Muscle of leg (tissue), 16 donors: ENCODE measurements around the gene SEC61A2. TPM values are rescaled to one million over a fixed set of nuclear protein-coding genes. Genes with fewer than 3 reads are reported as not detected.
A peak's percentile ranks its signal among the peaks of the same experiment; 100 is the strongest.
"Not testable (repeated sequence)": the region's sequence is repeated elsewhere in the genome, so short reads cannot be mapped to it uniquely, and the experiment has no call there.

Source experiments
- DNase-seq: peaks from one replicate; pipeline ENCODE4 v3.0.0; 2013
- H3K27ac ChIP-seq: one replicate; pipeline ENCODE4 v1.5.1; 2013; ENCODE audit warnings: mild to moderate bottlenecking, low read length, control low read depth
- H3K27me3 ChIP-seq: one replicate; pipeline ENCODE4 v1.6.1; 2013; ENCODE audit warnings: low read length; ENCODE audit not compliant: control insufficient read depth, insufficient read depth
- H3K36me3 ChIP-seq: one replicate; pipeline ENCODE4 v1.6.1; 2013; ENCODE audit warnings: low read length; ENCODE audit not compliant: control insufficient read depth, insufficient read depth
- H3K4me1 ChIP-seq: one replicate; pipeline ENCODE4 v1.6.1; 2013; ENCODE audit warnings: low read length; ENCODE audit not compliant: control insufficient read depth, insufficient read depth
- H3K4me3 ChIP-seq: one replicate; pipeline ENCODE4 v1.5.1; 2013; ENCODE audit warnings: low read length, control low read depth
- H3K9me3 ChIP-seq: replicated peaks from 2 replicates; pipeline ENCODE4 v1.6.1; 2013; ENCODE audit warnings: low read depth, low read length; ENCODE audit not compliant: control insufficient read depth
- WGBS: methylation state at CpG from one replicate; pipeline ENCODE4 v1.1.5; 2013; ENCODE audit warnings: missing lambda C conversion rate; ENCODE audit not compliant: insufficient coverage; 5-methylcytosine and 5-hydroxymethylcytosine counted together
- long read RNA-seq, 11 donors: transcript quantifications; one replicate each; lab custom pipeline, GENCODE V29; 2026
- polyA plus RNA-seq, 8 donors: library from polyadenylated mRNA; unstranded; fragments of 120-200 nt; gene quantifications; one replicate each; pipeline versions ENCODE4 v1.2.1 to v1.2.3, GENCODE V29; 2013; ENCODE audit warnings: inconsistent platforms in 1 of 8, low replicate concordance in 1 of 8; ENCODE audit not compliant: insufficient read length in 8 of 8, insufficient read depth in 1 of 8
- total RNA-seq: library from RNA; stranded (reverse); fragments of 120-200 nt; gene quantifications from one replicate; pipeline ENCODE4 v1.2.4, GENCODE V29; 2013

Gene SEC61A2
- total RNA-seq (5.1 TPM), polyA plus RNA-seq (10 to 100 TPM in 4 of 8 donors, 1 to 10 TPM in 4; 9.3 to 13.7 (median 9.8) TPM)
- long read RNA-seq, donor 1, partial matches to known transcripts, result 0 of 9 reads
- long read RNA-seq, donor 1, other reads (novel, unspliced or antisense), result 8 of 9 reads
- long read RNA-seq, donor 2, result 0 reads
- long read RNA-seq, donor 3, partial matches to known transcripts, result 0 of 3 reads
- long read RNA-seq, donor 3, other reads (novel, unspliced or antisense), result 0 of 3 reads
- long read RNA-seq, donor 4, partial matches to known transcripts, result 5 of 6 reads
- long read RNA-seq, donor 4, other reads (novel, unspliced or antisense), result 0 of 6 reads
- long read RNA-seq, donor 5, partial matches to known transcripts, result 0 of 4 reads
- long read RNA-seq, donor 5, other reads (novel, unspliced or antisense), result 0 of 4 reads
- long read RNA-seq, donor 6, partial matches to known transcripts, result 17 of 20 reads
- long read RNA-seq, donor 6, other reads (novel, unspliced or antisense), result 0 of 20 reads
- long read RNA-seq, donor 7, result 0 reads
- long read RNA-seq, donor 8, partial matches to known transcripts, result 0 of 14 reads
- long read RNA-seq, donor 8, other reads (novel, unspliced or antisense), result 12 of 14 reads
- long read RNA-seq, donor 9, partial matches to known transcripts, result 0 of 1 reads
- long read RNA-seq, donor 9, other reads (novel, unspliced or antisense), result 0 of 1 reads
- long read RNA-seq, donor 10, partial matches to known transcripts, result 0 of 1 reads
- long read RNA-seq, donor 10, other reads (novel, unspliced or antisense), result 0 of 1 reads
- long read RNA-seq, donor 11, partial matches to known transcripts, result 7 of 17 reads
- long read RNA-seq, donor 11, other reads (novel, unspliced or antisense), result 9 of 17 reads

GRCh38 chr10:12129222-12130111 lies at the start of gene SEC61A2:
SEC61A2 (plus strand) TSS chr10:12129677; CDS start chr10:12129788, 111 bp downstream.
- Histone ChIP-seq H3K27me3 (no peaks in the 10 kb centered on the region), H3K36me3 (peaks cover 4% of the 10 kb centered on the region), H3K27ac (peak within 1 kb of the TSS; percentile 75), H3K4me3 (peak within 1 kb of the TSS; percentile 69), H3K4me1 (peaks cover 4% of the 10 kb centered on the region), H3K9me3 (no peaks in the 10 kb centered on the region)
- under 1% methylated on average over 107 of the region's 108 CpGs for WGBS
- DNase-seq, result peak; percentile 96

- H3K4me1 ChIP-seq, result no peaks in the 10 kb centered on the region
- no peak overlapping the region for H3K27ac ChIP-seq
- peaks cover 24% of the 10 kb centered on the region for H3K36me3 ChIP-seq
- H3K4me3 ChIP-seq, result no peak overlapping the region
- no peak for DNase-seq
- no peaks in the 10 kb centered on the region for H3K9me3 ChIP-seq
- no peaks in the 10 kb centered on the region for H3K27me3 ChIP-seq
- 83% methylated on average over 6 of the region's 8 CpGs for WGBS
These were observed 48.0 kb upstream of the SEC61A2 start for GRCh38 chr10:12081470-12081869.

GRCh38 chr10:12081879-12082557 lies 47.5 kb upstream of the SEC61A2 start:
- no CpG with 5 or more reads among the region's 6 CpGs for WGBS
- no peak overlapping the region for H3K27ac ChIP-seq
- H3K4me3 ChIP-seq, result no peak overlapping the region
- DNase-seq, result no peak
- H3K9me3 ChIP-seq, result no peaks in the 10 kb centered on the region
- no peaks in the 10 kb centered on the region for H3K27me3 ChIP-seq
- no peaks in the 10 kb centered on the region for H3K4me1 ChIP-seq
- peaks cover 30% of the 10 kb centered on the region for H3K36me3 ChIP-seq

- H3K9me3 ChIP-seq, result no peaks in the 10 kb centered on the region
- 91% methylated on average over 14 of the region's 14 CpGs for WGBS
- no peak overlapping the region for H3K4me3 ChIP-seq
- H3K27ac ChIP-seq, result no peak overlapping the region
- no peak for DNase-seq
- H3K36me3 ChIP-seq, result peaks cover 52% of the 10 kb centered on the region
- H3K27me3 ChIP-seq, result no peaks in the 10 kb centered on the region
- no peaks in the 10 kb centered on the region for H3K4me1 ChIP-seq
These were observed 40.6 kb upstream of the SEC61A2 start for GRCh38 chr10:12088919-12089318.

GRCh38 chr10:12091421-12091820 lies 38.1 kb upstream of the SEC61A2 start:
- H3K27ac ChIP-seq, result no peak overlapping the region
- no peak overlapping the region for H3K4me3 ChIP-seq
- WGBS, result no CpG with 5 or more reads among the region's 4 CpGs
- no peaks in the 10 kb centered on the region for H3K9me3 ChIP-seq
- no peaks in the 10 kb centered on the region for H3K27me3 ChIP-seq
- no peak for DNase-seq
- peaks cover 53% of the 10 kb centered on the region for H3K36me3 ChIP-seq
- no peaks in the 10 kb centered on the region for H3K4me1 ChIP-seq

GRCh38 chr10:12097361-12097760 lies 32.1 kb upstream of the SEC61A2 start:
- H3K27me3 ChIP-seq, DNase-seq: not testable (repeated sequence)

GRCh38 chr10:12097791-12098190 lies 31.7 kb upstream of the SEC61A2 start:
- Histone ChIP-seq H3K36me3 (peaks cover 41% of the 10 kb centered on the region), H3K27ac (no peak overlapping the region), H3K9me3 (no peaks in the 10 kb centered on the region), H3K4me1 (no peaks in the 10 kb centered on the region), H3K27me3 (no peaks in the 10 kb centered on the region), H3K4me3 (no peak overlapping the region)
- WGBS, result 97% methylated on average over 3 of the region's 5 CpGs
- DNase-seq, result no peak

More at GRCh38 chr10:12097361-12097760, 32.1 kb upstream of the SEC61A2 start:
- H3K36me3 ChIP-seq, result peaks cover 43% of the 10 kb centered on the region
- not testable (repeated sequence) for H3K27ac ChIP-seq, H3K9me3 ChIP-seq, H3K4me3 ChIP-seq, H3K4me1 ChIP-seq
- WGBS, result 100% methylated on average over 1 of the region's 9 CpGs

- DNase-seq, result no peak
- no peaks in the 10 kb centered on the region for H3K4me1 ChIP-seq
- WGBS, result 100% methylated on average over 2 of the region's 4 CpGs
- H3K27me3 ChIP-seq, result no peaks in the 10 kb centered on the region
- peaks cover 38% of the 10 kb centered on the region for H3K36me3 ChIP-seq
- H3K9me3 ChIP-seq, result no peaks in the 10 kb centered on the region
- no peak overlapping the region for H3K27ac ChIP-seq
- no peak overlapping the region for H3K4me3 ChIP-seq
These were observed 30.5 kb upstream of the SEC61A2 start for GRCh38 chr10:12098966-12099365.

- no peaks in the 10 kb centered on the region for H3K27me3 ChIP-seq
- H3K36me3 ChIP-seq, result peaks cover 40% of the 10 kb centered on the region
- no peak overlapping the region for H3K4me3 ChIP-seq
- H3K4me1 ChIP-seq, result no peaks in the 10 kb centered on the region
- H3K27ac ChIP-seq, result no peak overlapping the region
- no peaks in the 10 kb centered on the region for H3K9me3 ChIP-seq
- DNase-seq, result no peak
- WGBS, result 73% methylated on average over 2 of the region's 4 CpGs
These were observed 25.7 kb upstream of the SEC61A2 start for GRCh38 chr10:12103802-12104201.
